ENCODE data around the gene TCEA2.

GRCh38 chr20:64040231-64041039 lies 22.6 kb upstream of the TCEA2 start:
- no peak for TF ChIP-seq NFE2 (CRISPR knock-in tag; IDR thresholded peaks at IDR 0.05)
- peak; percentile 92 for TF ChIP-seq MYC (CRISPR knock-in tag; IDR thresholded peaks at IDR 0.05; ENCODE audit: borderline replicate concordance)
- peak; percentile 68; the same call in 1 of the 2 replicates for TF ChIP-seq MEIS2 (CRISPR knock-in tag; IDR thresholded peaks at IDR 0.05)
- TF ChIP-seq ZBTB33 (CRISPR knock-in tag; IDR thresholded peaks at IDR 0.05) = 0 out of 2 replicates have a peak, but pooled peaks have one; percentile 1
- peak; percentile 52; the same call in 1 of the 2 replicates for TF ChIP-seq KDM5B (CRISPR knock-in tag; IDR thresholded peaks at IDR 0.05; ENCODE audit: borderline replicate concordance)
- no peak for TF ChIP-seq ZBTB1 (CRISPR knock-in tag; IDR thresholded peaks at IDR 0.05; ENCODE audit: borderline replicate concordance)
